Neutrophil (primary cell): ENCODE measurements around the gene MORC1.

Source experiments
- H3K27ac ChIP-seq: fragments of 200-600 bp; sonication (generic); 2 replicates; pipeline ENCODE4 v1.5.1; 2016; ENCODE audit warnings: mild to moderate bottlenecking, moderate library complexity
- H3K27me3 ChIP-seq: fragments of 200-600 bp; sonication (generic); 2 replicates; pipeline ENCODE4 v1.6.0; 2016; ENCODE audit warnings: mild to moderate bottlenecking
- H3K36me3 ChIP-seq: fragments of 200-600 bp; sonication (generic); 2 replicates; pipeline ENCODE4 v1.5.1; 2017
- H3K4me1 ChIP-seq, 2 experiments: fragments of 200-600 bp in 1 of 2; sonication (generic) in 1 of 2; 1 replicate in 1 of 2; 2 replicates in 1 of 2; pipeline versions ENCODE4 v1.5.1 to v1.6.1; 2013 to 2016; ENCODE audit warnings: low read depth in 1 of 2, low read length in 1 of 2, mild to moderate bottlenecking in 1 of 2, moderate library complexity in 1 of 2; ENCODE audit not compliant: control insufficient read depth in 1 of 2, insufficient read depth in 1 of 2
- H3K4me3 ChIP-seq, 2 experiments: fragments of 200-600 bp in 1 of 2; sonication (generic) in 1 of 2; 1 replicate in 1 of 2; 2 replicates in 1 of 2; pipeline ENCODE4 v1.5.1; 2013 to 2016; ENCODE audit warnings: low read depth in 1 of 2, low read length in 1 of 2, mild to moderate bottlenecking in 1 of 2, moderate library complexity in 1 of 2
- H3K9me3 ChIP-seq: fragments of 200-600 bp; sonication (generic); 2 replicates; pipeline ENCODE4 v1.5.1; 2016
- TF ChIP-seq, protein P1 (sequence below): fragments of 200-600 bp; sonication (generic); IDR thresholded peaks from 2 replicates; pipeline ENCODE4 v1.5.1; 2016; ENCODE audit warnings: antibody characterized with exemption

MORC1 gene, protein sequence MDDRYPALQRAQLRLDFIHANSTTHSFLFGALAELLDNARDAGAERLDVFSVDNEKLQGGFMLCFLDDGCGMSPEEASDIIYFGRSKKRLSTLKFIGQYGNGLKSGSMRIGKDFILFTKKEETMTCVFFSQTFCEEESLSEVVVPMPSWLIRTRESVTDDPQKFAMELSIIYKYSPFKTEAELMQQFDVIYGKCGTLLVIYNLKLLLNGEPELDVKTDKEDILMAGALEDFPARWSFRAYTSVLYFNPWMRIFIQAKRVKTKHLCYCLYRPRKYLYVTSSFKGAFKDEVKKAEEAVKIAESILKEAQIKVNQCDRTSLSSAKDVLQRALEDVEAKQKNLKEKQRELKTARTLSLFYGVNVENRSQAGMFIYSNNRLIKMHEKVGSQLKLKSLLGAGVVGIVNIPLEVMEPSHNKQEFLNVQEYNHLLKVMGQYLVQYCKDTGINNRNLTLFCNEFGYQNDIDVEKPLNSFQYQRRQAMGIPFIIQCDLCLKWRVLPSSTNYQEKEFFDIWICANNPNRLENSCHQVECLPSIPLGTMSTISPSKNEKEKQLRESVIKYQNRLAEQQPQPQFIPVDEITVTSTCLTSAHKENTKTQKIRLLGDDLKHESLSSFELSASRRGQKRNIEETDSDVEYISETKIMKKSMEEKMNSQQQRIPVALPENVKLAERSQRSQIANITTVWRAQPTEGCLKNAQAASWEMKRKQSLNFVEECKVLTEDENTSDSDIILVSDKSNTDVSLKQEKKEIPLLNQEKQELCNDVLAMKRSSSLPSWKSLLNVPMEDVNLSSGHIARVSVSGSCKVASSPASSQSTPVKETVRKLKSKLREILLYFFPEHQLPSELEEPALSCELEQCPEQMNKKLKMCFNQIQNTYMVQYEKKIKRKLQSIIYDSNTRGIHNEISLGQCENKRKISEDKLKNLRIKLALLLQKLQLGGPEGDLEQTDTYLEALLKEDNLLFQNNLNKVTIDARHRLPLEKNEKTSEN

DNA sequence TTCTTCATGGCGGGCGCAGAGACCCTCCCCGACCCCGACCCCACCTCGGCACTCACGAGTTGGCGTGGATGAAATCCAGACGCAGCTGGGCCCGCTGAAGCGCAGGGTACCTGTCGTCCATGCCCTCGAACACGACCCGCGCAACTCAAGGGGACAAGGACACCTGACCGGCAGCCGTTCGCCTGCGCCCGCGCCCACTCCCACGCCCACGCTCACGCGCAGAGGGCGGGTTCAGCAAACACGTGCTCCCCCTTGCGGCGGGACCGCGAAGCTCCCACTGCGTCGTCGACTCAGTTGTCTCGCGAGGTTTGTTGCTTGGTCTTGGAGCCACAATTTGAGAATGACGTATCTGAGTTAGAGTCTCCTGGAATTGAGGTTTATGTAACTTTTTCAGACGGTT, at the start of gene MORC1:
Gene MORC1 (minus strand): TSS at position 196 of the 400 bp plus-strand sequence. CDS start 75 bp downstream, at position 121.
- Histone ChIP-seq H3K36me3 (no peaks in the 10 kb centered on the region), H3K4me3 (no peak within 1 kb of the TSS), H3K4me1 (no peaks in the 10 kb centered on the region), H3K27me3 (no peaks in the 10 kb centered on the region), H3K27ac (no peak within 1 kb of the TSS), H3K9me3 (no peaks in the 10 kb centered on the region)
- TF ChIP-seq, protein P1, sequence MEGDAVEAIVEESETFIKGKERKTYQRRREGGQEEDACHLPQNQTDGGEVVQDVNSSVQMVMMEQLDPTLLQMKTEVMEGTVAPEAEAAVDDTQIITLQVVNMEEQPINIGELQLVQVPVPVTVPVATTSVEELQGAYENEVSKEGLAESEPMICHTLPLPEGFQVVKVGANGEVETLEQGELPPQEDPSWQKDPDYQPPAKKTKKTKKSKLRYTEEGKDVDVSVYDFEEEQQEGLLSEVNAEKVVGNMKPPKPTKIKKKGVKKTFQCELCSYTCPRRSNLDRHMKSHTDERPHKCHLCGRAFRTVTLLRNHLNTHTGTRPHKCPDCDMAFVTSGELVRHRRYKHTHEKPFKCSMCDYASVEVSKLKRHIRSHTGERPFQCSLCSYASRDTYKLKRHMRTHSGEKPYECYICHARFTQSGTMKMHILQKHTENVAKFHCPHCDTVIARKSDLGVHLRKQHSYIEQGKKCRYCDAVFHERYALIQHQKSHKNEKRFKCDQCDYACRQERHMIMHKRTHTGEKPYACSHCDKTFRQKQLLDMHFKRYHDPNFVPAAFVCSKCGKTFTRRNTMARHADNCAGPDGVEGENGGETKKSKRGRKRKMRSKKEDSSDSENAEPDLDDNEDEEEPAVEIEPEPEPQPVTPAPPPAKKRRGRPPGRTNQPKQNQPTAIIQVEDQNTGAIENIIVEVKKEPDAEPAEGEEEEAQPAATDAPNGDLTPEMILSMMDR: no peak

DNA sequence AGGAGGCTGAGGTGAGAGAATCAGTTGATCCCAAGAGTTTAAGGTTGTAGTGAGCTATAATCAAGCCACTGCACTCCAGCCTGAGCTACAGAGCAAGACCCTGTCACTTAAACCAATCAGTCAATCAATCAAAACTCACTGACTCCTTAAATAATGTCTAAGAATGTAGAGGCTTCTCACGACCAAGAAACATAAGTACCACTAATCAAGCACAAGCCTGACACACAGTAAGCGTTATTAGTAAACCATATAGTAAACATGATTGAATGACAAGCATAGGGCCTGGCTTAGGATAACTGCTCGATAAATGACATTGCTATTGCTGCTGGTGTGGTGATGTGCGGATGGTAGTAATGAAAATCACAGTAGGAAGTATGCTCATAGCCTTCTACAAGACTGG, 48.0 kb upstream of the MORC1 start:
- TF ChIP-seq, protein P1: no peak
- Histone ChIP-seq H3K27ac (no peak overlapping the region), H3K4me1 (no peaks in the 10 kb centered on the region), H3K27me3 (no peaks in the 10 kb centered on the region), H3K9me3 (no peaks in the 10 kb centered on the region), H3K36me3 (no peaks in the 10 kb centered on the region), H3K4me3 (no peak overlapping the region)

DNA sequence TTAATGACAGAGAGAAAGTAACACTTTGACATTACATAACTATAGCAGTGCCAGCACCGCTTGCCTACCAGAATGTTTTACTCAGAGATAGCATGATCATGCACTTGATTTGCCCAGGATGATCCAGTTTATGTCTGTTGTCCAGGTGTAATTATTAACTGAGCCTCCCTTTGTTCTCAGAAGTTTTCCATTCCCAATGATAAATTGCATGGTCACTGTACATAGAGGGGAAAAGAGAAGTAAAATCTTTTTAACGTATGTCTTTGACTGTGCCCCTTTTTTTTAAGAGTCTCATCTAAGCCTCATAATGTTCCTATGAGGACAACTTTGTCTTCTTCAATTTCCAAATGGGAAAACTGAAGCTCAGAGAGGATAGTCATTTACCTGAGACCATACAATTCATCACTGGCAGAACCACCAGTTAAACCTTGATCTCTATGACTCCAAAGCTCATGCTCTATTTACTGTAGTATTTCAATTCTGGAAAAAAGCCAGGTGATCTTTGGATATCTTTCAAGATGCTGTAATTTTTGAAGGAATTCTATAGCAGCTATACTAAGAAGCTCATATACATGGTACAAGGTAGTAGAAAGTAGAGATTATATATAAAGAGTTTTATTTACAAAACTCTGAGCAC, 43.7 kb upstream of the MORC1 start:
- no peak overlapping the region for H3K4me3 ChIP-seq
- TF ChIP-seq, protein P1: no peak
- H3K9me3 ChIP-seq: no peaks in the 10 kb centered on the region
- no peaks in the 10 kb centered on the region for H3K36me3 ChIP-seq
- no peaks in the 10 kb centered on the region for H3K27me3 ChIP-seq
- H3K27ac ChIP-seq: no peak overlapping the region
- no peaks in the 10 kb centered on the region for H3K4me1 ChIP-seq

DNA sequence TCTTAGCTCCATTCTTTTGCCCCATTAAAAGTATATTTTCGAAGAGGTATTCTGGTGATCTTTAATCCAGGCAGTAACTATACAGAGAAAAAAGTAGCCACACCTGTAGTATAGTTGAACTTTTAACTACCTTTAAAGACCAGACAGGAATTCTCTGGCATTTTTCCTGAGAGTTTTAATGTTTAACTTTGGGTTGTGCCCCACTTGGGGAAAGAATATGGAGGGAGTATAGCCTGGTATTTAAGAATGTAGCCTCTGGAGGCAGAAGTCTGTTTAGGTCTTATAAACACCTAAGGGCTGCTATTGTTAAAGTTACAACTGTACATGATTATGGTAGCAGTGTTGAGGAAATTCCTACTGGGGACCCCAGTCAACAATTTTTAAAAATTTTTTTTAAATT, 37.9 kb upstream of the MORC1 start:
- Histone ChIP-seq H3K9me3 (no peaks in the 10 kb centered on the region), H3K27me3 (no peaks in the 10 kb centered on the region), H3K36me3 (no peaks in the 10 kb centered on the region), H3K27ac (no peak overlapping the region), H3K4me3 (no peak overlapping the region), H3K4me1 (no peaks in the 10 kb centered on the region)
- TF ChIP-seq, protein P1: no peak

DNA sequence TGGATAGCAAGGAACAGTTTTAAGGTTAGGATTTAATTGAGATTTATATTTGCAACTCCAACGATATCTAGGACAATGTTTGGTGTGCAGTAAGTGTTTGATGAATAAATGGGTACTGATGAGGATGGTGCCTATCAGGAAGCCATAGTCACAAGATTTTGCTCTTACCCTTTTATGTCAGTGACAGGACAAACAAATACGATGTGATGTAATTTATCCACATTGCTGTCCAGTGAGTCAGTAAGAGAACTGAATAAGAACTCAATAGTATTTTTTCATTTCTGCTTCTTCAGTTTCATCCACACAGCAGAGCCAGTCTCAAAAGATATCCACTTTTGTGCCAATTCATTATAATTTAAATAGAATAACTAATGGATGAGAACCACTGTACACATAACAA, 37.0 kb upstream of the MORC1 start:
- Histone ChIP-seq H3K9me3 (no peaks in the 10 kb centered on the region), H3K27ac (no peak overlapping the region), H3K4me1 (no peaks in the 10 kb centered on the region), H3K27me3 (no peaks in the 10 kb centered on the region), H3K36me3 (no peaks in the 10 kb centered on the region), H3K4me3 (no peak overlapping the region)
- TF ChIP-seq, protein P1: no peak
